ENCODE results near the gene S100A5.
"Not testable (repeated sequence)": the region's sequence is repeated elsewhere in the genome, so short reads cannot be mapped to it uniquely, and the experiment has no call there.

Gene S100A5

DNA sequence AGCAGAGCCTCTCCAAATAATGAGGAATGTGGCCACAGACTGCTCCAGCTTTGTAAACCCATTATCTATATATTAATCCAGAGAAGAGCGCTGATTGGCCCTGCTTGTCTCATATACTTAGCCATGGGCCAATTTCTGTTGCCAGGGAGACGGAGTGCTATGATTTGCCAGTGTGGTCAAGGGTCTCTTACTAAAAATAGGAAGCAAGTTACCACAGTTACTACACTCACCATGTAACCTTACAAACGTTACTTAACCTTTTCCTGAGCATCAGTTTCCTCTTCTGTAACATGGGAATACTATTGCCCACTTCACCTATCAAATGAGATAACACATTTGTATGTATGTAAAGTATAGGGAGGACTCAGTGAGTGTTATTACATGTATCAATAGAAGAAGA is 32.6 kb upstream of the S100A5 start:
- H3K36me3 Mint-ChIP-seq, result no peaks in the 10 kb centered on the region
- H3K9me3 Mint-ChIP-seq, result no peaks in the 10 kb centered on the region
- DNase-seq (no peak), ATAC-seq (replicated peaks) (no peak)
- peaks cover 24 to 36% of the 10 kb centered on the region in 2 donors for H3K4me1 Mint-ChIP-seq
- H3K27me3 Mint-ChIP-seq, result peaks cover 14 to 18% of the 10 kb centered on the region in 2 donors
- peak overlapping the region; percentile 26 for H3K27ac Mint-ChIP-seq
- H3K4me3 Mint-ChIP-seq, result no peak overlapping the region

DNA sequence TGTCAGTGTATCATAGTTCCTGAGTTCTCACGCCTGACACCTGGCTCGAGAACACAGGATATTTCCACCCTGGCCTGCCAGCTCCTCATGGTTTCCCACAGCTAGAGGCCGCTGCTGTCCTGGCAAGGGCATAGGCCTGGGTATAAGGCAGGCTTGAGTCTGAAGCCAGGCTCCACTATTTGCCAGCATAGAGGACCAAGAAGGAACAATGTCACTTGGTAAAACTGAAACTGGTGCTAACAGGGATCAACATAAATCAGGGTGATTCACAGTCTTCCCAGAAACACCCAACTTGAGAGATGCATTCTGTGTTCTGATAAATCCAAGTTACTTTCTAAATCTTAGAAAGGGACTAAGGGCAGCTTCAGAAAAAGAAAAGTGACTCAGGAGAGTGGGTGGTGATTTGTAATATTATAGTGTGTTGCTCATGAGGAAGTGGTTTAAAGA is 31.9 kb upstream of the S100A5 start:
- H3K36me3 Mint-ChIP-seq, result no peaks in the 10 kb centered on the region
- ATAC-seq (replicated peaks), result peak; percentile 91 to 92
- H3K27me3 Mint-ChIP-seq, result peaks cover 10 to 11% of the 10 kb centered on the region in 2 donors
- peak overlapping the region; percentile 87 for H3K27ac Mint-ChIP-seq
- H3K9me3 Mint-ChIP-seq, result no peaks in the 10 kb centered on the region
- no peak overlapping the region for H3K4me3 Mint-ChIP-seq
- peak; percentile 61 for DNase-seq
- peaks cover 28 to 41% of the 10 kb centered on the region in 2 donors for H3K4me1 Mint-ChIP-seq

DNA sequence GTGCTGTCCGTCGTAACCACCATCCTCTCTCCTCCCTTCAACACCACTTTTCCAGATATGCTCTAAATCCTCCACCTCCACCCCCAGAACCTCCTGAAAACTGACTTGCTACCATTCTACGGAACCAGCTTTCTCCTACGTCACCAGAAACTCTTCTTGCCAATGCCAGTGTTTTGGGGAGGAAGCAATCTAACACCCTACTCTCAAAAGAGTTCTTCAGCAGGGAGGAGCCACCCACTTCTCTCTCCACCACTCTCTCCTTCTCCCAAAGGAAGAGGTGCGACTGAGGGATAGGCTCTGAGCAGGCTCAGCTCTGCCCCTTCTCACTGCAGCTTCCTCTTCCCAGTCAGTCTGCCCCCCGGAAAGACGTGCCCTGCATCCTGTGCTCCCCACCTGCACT is 31.0 kb upstream of the S100A5 start:
- no peak for DNase-seq
- H3K4me1 Mint-ChIP-seq, result peaks cover 32 to 39% of the 10 kb centered on the region in 2 donors
- H3K4me3 Mint-ChIP-seq, result no peak overlapping the region
- peaks cover 8 to 10% of the 10 kb centered on the region in 2 donors for H3K27me3 Mint-ChIP-seq
- H3K36me3 Mint-ChIP-seq, result no peaks in the 10 kb centered on the region
- no peak for ATAC-seq (replicated peaks)
- H3K27ac Mint-ChIP-seq, result peak overlapping the region; percentile 39
- no peaks in the 10 kb centered on the region for H3K9me3 Mint-ChIP-seq

DNA sequence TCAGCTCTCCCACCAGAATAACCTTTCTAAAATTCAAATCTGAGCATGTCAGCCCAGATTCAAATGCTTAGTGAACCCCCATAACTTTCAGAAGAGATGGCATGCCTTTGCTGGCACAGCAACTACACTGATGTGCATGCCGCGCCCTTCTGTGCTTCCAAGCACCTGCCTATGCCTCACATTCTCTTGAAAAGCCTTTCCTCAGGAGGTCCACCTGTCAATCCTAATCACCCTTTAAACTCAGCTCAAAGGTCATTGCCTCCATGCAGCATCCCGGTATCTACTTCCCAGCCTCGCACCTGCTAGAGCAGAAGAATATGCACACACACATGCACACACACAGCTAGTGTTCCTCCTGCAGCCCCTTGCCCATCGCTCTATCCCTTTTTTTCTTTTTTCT is 30.1 kb upstream of the S100A5 start:
- Mint-ChIP-seq H3K9me3 (no peaks in the 10 kb centered on the region), H3K27me3 (peaks cover 8 to 10% of the 10 kb centered on the region in 2 donors), H3K27ac (no peak overlapping the region), H3K4me1 (peaks cover 39 to 46% of the 10 kb centered on the region in 2 donors), H3K36me3 (no peaks in the 10 kb centered on the region), H3K4me3 (no peak overlapping the region)
- ATAC-seq (replicated peaks), result no peak
- DNase-seq, result no peak

DNA sequence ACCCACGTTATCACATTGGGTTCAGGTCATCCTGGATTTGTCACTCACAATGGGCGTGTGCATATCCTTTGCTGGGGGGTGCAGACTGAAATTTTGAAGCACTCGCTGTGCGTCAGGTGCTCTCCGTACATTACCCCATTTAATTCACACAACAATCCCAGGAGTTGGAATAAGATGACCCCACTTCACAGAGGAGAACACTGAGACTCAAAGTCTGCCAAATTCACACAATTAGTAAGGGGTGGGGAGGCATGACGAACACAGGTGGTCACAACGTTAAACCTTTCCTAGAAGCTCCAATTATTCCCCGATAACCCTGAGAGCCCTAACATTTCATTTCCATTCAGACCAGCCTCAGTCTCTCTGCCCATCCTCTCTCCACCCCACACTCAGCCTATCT is 28.7 kb upstream of the S100A5 start:
- ATAC-seq (replicated peaks) (no peak), DNase-seq (no peak)
- Mint-ChIP-seq H3K36me3 (no peaks in the 10 kb centered on the region), H3K9me3 (no peaks in the 10 kb centered on the region), H3K27me3 (peaks cover 8 to 10% of the 10 kb centered on the region in 2 donors), H3K4me1 (peaks cover 45 to 57% of the 10 kb centered on the region in 2 donors), H3K27ac (no peak overlapping the region), H3K4me3 (no peak overlapping the region)

DNA sequence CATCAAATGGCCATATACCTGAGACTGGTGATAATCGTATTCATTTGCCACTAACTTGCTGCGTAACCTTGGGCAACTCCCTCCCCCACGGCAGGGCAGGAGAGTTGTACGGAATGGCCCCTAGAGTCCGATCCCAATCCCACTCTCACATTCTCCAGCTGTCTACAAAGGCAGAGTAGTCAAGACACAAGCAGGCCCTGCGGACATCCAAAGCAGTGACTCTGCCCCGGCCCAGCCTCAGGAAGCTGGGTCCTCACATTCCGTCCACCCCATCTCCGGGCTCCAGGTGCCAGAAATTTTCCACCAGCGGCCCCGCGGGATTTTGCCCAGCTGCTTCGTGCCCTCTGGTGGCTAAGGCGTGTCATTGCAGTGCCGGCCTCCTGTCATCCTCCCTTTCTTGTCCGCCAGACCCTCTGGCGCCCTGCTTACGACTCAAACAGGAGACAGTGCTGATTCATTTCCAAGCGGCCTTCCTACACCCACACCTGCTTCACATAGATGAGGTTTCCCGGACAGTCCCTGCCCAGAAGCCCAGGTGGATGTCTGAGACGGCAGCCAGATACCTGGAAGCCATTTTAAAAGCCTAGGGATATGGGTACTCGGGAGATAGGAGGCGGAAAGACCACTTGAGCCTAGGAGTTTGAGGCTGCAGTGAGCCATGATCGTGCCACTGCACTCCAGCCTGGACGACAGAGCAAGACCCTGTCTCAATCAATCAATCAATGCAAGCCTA is 27.8 kb upstream of the S100A5 start:
- Mint-ChIP-seq H3K9me3 (no peaks in the 10 kb centered on the region), H3K27me3 (peaks cover 8 to 10% of the 10 kb centered on the region in 2 donors), H3K36me3 (no peaks in the 10 kb centered on the region), H3K4me1 (peaks cover 47 to 54% of the 10 kb centered on the region in 2 donors), H3K4me3 (peak overlapping the region; percentile 44 to 66), H3K27ac (peak overlapping the region; percentile 67)
- peak; percentile 24 to 38 for ATAC-seq (replicated peaks)
- DNase-seq, result peak; percentile 71

DNA sequence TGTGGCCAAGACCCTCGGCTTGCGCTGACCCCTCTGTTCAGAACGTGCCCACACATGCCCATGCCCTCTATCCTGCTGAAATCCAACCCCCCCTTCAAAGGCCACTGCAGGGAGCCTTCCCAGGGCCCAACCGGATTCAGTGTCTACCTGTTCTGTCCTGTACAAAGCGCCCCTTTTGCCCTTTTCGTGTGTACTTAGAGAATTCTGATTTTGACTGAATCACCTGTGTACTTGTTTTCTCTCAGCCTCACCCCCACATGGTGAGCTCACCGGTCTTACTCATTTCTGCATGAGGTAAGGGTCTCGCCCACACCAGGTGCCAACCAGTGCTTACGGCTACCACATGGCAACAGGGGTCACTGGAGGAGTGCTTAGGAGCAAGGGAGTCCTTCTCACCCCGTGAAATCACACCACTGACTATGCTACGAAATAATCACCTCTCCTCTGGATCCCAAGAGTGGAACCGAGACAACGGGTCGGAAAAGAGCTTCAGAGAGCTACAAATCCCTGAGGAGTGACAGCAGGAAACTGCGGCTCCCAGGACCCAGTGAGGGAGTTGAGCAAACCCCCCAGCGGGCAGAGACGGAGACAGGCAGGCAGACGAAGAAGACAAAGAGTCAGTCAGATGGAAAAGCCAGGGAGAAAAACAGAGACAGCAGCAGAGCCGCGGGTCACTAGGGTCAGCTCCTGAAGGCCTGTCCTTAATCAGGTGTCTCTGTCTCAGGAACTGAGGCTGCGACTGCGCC is 27.1 kb upstream of the S100A5 start:
- Mint-ChIP-seq H3K9me3 (no peaks in the 10 kb centered on the region), H3K27me3 (peaks cover 8 to 10% of the 10 kb centered on the region in 2 donors), H3K27ac (peak overlapping the region; percentile 43), H3K36me3 (no peaks in the 10 kb centered on the region), H3K4me3 (no peak overlapping the region), H3K4me1 (peaks cover 40 to 46% of the 10 kb centered on the region in 2 donors)
- DNase-seq (no peak), ATAC-seq (replicated peaks) (no peak)

DNA sequence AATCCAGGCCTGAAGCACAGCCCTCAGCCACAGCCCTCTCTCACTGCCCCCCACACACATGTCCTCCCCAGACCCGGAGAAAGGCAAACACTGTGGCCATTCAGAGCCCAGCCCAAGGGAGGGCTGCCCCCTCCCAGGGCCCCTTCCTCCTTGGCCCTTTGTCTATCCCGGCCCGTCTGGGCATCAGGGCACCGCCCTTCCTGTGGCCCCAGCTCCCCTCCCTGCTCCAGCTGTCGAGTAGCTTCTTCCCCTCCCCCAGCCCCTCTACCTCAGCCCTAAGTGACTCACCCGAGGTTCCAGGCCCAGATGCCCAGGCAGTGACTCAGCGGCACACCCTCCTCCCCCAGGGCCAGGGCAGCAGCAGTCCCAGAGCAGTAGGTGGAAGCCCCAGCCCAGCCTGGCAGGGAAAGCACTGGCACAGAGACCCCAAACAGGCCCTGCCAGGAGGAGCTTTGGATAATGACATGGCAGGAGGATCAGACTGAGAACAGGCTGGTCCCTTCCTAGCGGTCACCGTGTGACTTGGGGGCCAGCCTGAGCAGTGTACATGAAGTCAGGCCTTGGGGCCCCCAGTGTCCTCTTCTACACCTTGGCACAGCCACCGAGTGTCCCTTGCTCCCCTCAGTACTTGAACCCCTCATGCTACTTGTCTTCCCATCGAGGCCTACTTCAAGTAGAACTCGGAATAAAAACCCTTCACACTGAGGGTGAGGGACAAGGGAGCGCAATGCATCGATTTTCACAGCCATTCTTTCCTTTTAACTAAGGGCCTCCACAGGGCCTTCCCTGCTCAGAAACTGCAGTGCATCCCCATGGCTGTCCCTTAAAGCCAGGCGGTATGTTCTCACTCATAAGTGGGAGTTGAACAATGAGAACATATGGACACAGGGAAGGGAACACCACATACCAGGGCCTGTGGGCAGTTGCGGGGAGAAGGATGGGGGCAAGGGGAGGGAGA is 26.0 kb upstream of the S100A5 start:
- no peaks in the 10 kb centered on the region for H3K36me3 Mint-ChIP-seq
- ATAC-seq (replicated peaks) (peak; percentile 80 to 84), DNase-seq (peak; percentile 72)
- H3K27ac Mint-ChIP-seq, result peak overlapping the region; percentile 96
- H3K9me3 Mint-ChIP-seq, result no peaks in the 10 kb centered on the region
- peaks cover 34 to 41% of the 10 kb centered on the region in 2 donors for H3K4me1 Mint-ChIP-seq
- H3K27me3 Mint-ChIP-seq, result peaks cover 8 to 9% of the 10 kb centered on the region in 2 donors
- H3K4me3 Mint-ChIP-seq, result peak overlapping the region; percentile 11 to 63

DNA sequence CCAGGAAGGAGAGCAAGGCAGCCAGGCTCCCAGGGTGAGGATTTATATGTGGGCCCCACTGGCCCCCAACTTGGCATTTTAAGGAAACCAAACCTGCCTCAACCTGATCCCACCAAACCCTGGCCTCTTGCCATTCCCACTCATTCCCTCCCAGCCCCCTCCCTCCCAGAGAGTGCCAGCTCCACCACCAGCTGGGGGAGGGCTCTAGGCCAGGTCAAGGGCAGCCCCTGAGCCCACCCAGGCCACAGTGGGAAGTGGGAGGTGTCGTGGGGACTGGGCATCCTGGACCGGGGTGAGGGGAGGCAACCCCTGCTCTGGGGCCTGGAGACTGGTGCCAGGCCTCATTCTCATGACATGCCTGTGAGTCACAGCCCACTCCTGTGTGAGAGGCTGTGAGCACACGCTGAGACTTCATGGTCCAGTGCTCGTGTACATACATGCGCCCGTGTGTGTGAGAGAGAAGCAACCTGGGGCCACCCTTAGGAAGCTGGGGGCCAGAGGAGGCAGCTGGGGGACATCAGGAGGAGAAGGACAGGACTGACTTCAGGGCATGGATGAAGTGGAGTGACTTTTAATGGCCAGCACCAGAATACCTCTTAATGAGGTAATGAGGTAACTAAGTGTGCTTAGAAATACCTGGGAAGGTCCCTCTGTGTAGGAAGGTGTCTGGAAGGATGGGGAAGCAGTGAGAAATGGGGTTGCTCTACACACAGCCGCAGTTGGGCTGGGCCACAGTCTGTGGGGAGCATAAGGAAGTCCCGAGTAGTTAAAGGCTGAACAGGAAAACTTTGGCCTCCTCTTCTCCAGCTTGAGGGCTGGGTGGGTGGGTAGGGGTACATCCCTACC is 25.0 kb upstream of the S100A5 start, which contains the start of gene S100A2:
TSS of gene S100A2 (minus strand) at position 316 of the 846 bp plus-strand sequence. CDS start 1,967 bp downstream, outside the sequence.
- peaks cover 31 to 41% of the 10 kb centered on the region in 2 donors for H3K4me1 Mint-ChIP-seq
- peak within 1 kb of the TSS; percentile 96 for H3K27ac Mint-ChIP-seq
- H3K36me3 Mint-ChIP-seq, result no peaks in the 10 kb centered on the region
- DNase-seq (peak; percentile 51), ATAC-seq (replicated peaks) (peak; percentile 78 to 82)
- H3K9me3 Mint-ChIP-seq, result no peaks in the 10 kb centered on the region
- H3K27me3 Mint-ChIP-seq, result peaks cover 5 to 6% of the 10 kb centered on the region in 2 donors
- peak within 1 kb of the TSS; percentile 60 to 63 for H3K4me3 Mint-ChIP-seq

DNA sequence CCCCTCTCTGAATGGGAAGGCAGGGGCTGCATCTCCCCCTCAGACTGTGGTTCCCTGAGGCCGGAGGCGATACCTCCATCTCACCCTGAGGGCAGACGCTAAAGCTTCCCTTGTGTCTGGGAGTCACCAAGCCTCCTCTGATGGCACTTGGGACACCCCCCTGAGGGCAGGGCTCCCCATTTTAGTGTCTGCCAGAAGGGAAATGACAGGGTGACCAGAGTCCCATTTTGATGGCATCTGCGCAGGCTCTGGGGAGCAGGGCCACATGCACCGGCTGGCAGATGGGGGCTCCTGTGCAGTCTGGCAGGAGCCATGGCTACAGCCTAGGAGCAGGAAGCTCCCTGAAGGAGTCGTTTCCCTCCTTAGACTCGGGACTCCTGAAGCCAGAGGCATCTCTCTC is 23.3 kb upstream of the S100A5 start:
- no peak overlapping the region for H3K4me3 Mint-ChIP-seq
- no peaks in the 10 kb centered on the region for H3K36me3 Mint-ChIP-seq
- peaks cover 31 to 40% of the 10 kb centered on the region in 2 donors for H3K4me1 Mint-ChIP-seq
- no peaks in the 10 kb centered on the region for H3K27me3 Mint-ChIP-seq
- H3K9me3 Mint-ChIP-seq, result no peaks in the 10 kb centered on the region
- no peak overlapping the region for H3K27ac Mint-ChIP-seq
- DNase-seq (no peak), ATAC-seq (replicated peaks) (no peak)

DNA sequence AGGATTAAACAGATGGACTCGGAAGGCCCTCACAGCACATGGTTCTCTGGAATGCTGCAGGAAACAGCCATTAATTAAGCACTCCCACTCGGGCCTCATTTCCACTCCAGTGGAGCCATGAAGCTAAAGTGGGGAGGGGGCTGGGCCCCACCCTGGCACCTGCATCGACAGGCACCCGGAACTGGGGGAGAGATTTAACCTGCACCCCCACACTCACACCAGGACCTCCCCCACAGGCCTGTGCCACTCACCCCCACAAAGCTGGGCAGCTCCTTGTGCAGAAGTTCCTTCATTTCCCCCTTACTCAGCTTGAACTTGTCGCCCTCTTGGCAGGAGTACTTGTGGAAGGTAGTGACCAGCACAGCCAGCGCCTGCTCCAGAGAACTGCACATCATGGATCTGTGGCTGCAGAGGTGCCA is 22.8 kb upstream of the S100A5 start:
- H3K27me3 Mint-ChIP-seq, result no peaks in the 10 kb centered on the region
- H3K4me3 Mint-ChIP-seq, result no peak overlapping the region
- no peaks in the 10 kb centered on the region for H3K36me3 Mint-ChIP-seq
- DNase-seq, result no peak
- H3K27ac Mint-ChIP-seq, result no peak overlapping the region
- peaks cover 27 to 35% of the 10 kb centered on the region in 2 donors for H3K4me1 Mint-ChIP-seq
- no peak for ATAC-seq (replicated peaks)
- H3K9me3 Mint-ChIP-seq, result no peaks in the 10 kb centered on the region

DNA sequence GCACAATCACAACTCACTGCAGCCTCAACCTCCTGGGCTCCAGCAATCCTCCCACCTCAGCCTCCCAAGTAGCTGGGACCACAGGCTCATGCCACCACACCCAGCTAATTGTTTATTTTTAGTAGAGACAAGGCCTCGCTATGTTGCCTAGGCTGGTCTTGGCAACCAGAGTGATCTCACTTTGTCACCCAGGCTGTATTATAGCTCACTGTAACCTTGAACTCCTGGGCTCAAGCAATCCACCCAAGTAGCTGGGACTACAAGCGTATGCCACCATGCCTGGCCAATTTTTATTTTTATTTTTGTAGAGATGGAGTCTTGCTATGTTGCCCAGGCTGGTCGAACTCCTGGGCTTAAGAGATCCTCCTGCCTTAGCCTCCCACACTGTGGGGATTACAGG is 21.3 kb upstream of the S100A5 start:
- not testable (repeated sequence) for H3K9me3 Mint-ChIP-seq; H3K4me3 Mint-ChIP-seq; DNase-seq; H3K36me3 Mint-ChIP-seq; ATAC-seq (replicated peaks); H3K27ac Mint-ChIP-seq; H3K27me3 Mint-ChIP-seq
- peaks cover 18 to 22% of the 10 kb centered on the region in 2 donors for H3K4me1 Mint-ChIP-seq

DNA sequence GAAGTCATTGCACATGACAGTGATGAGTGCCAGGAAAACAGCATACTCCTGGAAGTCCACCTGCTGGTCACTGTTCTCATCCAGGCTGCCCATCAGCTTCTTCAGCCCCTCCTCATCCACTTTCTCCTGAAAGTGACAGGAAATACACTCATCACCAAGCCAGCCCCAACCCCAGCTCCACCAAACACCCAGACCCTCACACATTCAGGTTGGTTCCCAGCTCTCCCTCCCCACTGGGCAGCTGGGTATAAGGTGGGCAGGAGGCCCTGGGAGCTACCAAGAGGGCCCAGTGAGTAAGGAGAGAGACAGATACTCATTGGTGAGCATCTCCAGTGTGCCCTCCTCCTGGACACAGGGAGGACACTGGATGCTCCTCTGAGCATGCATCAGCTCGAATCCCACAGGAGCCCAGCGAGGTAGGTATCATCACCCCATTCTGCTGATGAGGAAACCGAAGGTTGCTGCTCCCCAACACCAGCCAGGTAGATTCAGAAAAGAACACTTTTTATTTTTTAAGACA is 20.8 kb upstream of the S100A5 start:
- no peaks in the 10 kb centered on the region for H3K27me3 Mint-ChIP-seq
- H3K4me1 Mint-ChIP-seq, result peaks cover 14 to 17% of the 10 kb centered on the region in 2 donors
- no peak overlapping the region for H3K27ac Mint-ChIP-seq
- H3K4me3 Mint-ChIP-seq, result no peak overlapping the region
- ATAC-seq (replicated peaks), result no peak
- H3K36me3 Mint-ChIP-seq, result no peaks in the 10 kb centered on the region
- no peaks in the 10 kb centered on the region for H3K9me3 Mint-ChIP-seq
- DNase-seq, result no peak

Measured in stimulated activated naive B cell treated with anti-CD40 and anti-IgM and Interleukin-4, amounts not matched to agents 10 μg/mL and 1 μg/mL and 100 μg/mL, for 72 hours (primary cell).